EL (cell line): ENCODE data around the gene CCNYL1.
"Not testable (repeated sequence)": the region's sequence is repeated elsewhere in the genome, so short reads cannot be mapped to it uniquely, and the experiment has no call there.

ENCODE experiments used
- DNase-seq: peaks from one replicate; pipeline ENCODE4 v3.0.0-alpha.2; 2016

Gene CCNYL1

GRCh38 chr2:207698301-207698700 is 13.1 kb upstream of the CCNYL1 start:
- DNase-seq: no peak

DNA sequence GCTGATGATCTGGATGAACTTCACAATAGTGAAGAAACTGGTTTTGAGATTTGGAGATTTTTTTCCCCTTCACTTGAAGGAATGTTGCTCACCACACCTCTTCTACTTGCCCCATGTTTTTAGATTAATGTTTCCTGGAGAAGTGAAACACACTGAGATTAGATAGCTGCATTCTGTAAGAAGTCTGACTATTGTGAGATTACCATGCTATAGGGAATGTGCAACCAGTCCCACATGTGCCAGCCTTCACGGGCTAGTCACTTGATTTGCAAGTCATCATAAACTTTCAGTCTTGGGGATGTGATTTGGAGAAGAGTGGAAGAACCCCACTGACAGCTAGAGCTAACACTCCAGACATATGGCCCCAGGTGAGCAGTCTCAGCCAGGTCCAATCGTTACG is 7.4 kb upstream of the CCNYL1 start:
- DNase-seq: no peak

DNA sequence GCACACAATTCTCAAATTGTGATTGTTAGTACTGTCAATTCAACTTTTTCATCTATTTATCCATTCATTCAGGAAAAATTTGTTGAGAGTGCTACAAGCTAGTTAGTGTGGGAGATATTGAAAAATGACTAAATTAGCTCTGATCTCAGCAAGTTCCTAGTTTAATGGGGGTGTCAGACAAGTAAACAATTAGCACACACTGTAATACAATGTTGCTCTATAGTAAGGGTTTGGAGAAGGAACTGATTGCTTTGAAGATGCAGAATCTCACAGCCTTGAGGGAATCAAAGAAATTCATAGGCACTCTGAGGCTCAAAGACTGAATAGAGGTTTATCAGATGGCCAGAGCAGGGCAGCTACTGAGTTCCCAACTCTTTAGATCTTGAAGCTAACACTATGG is 6.8 kb upstream of the CCNYL1 start:
- DNase-seq: no peak

DNA sequence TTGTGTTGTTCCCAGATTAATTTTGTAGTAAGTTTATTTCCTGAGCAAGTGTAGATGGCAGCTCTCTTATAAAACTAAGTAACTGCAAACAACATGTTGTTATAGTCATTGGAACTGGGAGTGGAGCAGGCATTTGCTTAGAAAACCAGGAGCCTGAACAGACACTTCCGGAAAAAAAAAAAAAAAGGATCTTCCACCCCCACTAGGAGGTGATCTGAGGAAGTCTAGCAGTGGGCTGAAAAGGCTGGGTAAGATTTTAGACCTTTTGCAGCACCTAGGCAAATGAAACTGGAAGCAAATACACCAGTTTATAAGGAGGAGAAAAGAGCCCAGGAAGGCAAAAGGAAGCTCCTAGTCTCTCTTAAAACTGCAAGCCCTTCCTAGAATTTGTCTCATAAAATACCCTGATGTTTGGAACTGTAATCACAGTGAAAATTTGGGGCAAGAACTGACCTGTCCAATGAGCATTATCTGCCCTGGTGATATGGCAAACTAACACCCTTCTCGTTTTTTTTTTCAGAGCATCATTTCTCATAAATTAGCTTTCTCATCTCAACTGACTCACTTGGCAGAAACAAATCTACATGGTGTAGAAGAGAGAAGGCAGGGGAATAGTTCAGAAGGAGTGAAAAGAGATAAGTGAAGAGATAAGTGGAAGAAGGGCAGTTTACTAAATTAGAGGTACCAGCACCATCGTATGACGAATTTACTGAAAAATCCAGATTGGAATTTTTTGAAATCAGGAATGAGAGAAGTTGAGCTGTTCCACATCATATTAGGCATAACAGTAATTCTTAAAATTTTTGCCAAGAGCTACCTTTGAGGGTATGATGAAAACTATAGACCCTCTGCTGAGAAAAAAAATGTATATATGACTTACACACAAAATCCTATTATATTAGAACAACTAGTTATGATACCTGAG is 4.2 kb upstream of the CCNYL1 start:
- DNase-seq: no peak

DNA sequence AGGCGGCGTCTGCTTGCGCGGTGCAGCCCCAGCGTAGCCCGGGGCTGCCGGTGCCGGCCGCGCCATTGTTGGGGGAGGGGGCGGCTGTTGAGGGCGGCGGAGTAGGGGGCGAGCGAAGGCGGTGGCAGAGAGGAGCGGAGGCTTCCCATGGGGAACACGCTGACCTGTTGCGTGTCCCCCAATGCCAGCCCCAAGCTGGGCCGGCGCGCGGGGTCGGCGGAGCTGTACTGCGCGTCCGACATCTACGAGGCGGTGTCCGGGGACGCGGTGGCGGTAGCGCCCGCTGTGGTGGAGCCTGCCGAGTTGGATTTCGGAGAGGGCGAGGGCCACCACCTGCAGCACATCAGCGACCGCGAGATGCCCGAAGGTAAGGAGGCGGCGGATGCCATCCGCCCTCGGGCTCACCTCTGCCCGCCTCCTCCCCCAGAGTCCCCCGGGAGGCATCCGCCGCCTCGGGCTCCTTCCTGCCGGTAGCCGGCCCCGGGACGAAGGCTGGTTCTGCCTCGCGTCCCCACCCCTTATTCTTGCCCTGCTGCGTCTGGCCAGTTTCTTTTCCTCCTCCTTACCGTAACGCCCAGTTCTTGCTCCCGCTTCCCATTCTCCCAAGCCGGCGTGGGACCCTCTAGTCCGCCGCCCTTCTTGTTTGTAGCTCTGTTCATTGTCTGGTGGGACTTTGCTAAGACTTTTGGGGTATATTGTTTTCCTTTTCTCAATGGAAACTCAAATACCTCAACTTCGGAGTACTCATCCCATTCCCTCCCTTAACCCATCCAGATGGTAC is 500 bp downstream of the CCNYL1 start:
- DNase-seq: peak; percentile 55

- DNase-seq: no peak
These were observed 4.6 kb downstream of the CCNYL1 start for GRCh38 chr2:207716056-207716455.

DNA sequence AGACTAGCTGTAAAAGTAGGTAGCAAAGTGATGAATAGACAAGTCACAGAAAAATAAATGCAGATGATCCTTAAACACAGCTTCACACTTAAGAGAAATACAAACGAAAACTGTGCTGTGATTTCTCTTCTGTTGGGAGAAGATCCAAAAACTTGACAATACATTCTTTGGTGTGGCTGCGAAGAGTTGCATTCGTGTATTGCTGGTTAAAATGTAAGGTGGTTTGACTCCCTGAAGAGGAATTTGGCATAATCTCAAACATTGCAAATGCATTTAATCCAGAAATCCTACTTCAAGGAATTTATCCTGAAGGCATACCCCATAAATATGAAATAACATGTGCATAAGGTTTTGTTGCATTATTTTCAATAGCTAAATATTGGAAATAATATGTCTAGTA is 7.1 kb downstream of the CCNYL1 start:
- DNase-seq: no peak

DNA sequence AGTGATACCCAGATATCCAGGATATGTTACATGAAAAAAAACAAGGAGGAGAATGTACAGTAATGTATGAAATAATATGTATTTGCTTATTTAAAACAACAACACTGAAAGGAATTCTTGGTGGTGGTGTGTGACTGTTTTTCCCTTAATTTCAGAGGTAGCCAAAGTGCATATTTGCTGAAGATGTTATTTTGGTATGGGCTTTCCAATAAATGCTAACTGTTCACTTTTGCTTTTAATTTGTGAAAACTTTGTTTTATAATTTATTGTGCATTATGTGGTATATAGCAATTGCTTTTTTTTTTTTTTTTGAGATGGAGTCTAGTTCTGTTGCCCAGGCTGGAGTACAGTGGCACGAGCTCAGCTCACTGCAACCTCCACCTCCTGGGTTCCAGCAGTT is 7.6 kb downstream of the CCNYL1 start:
- no peak for DNase-seq

DNA sequence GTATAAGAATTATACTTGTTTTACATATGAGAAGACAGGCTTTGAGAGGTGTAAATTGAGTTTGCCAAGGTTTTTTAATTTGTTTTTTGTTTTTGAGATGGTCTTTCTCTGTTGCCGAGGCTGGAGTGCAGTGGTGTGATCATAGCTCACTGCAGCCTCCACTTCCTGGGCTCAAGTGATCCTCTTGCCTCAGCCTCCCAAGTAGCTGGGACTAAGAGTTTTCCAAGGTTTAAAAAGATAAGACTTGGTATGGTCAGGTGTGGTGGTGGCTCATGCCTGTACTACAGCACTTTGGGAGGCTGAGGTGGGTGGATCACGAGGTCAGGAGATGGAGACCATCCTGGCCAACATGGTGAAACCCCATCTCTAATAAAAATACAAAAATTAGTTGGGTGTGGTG is 8.2 kb downstream of the CCNYL1 start:
- not testable (repeated sequence) for DNase-seq

DNA sequence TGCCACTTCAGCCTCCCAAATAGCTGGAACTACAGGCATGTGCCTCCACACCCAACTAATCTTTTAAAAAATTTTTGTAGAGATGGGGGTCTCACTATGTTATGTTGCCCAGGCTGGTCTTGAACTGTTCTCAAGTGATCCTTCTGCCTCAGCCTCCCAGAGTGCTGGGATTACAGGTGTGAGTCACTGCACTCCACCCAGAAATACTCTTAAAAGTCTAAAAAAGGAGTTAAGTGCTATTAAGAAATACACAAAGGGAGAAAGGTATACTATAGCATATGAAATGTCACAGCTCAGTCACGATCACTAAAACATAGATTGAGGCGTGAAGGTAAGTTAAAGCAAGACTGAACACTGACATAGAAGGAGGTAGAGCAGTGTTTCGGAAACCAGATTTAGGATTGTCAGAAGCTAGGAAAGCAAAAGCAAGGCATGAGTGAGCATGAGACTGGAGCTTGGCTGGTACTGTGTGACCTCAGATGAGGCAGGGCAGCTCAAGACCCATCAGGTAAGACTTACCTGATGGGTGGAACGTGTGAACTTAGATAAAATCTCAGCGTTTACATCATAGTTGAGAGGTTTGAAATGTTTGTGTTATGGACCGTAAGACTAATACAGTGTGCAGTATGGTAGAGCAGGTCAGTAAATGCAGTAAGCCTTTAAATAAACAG is 9.2 kb downstream of the CCNYL1 start:
- DNase-seq: no peak

GRCh38 chr2:207722773-207723424 is 11.5 kb downstream of the CCNYL1 start:
- DNase-seq: no peak

- not testable (repeated sequence) for DNase-seq
These were observed 12.0 kb downstream of the CCNYL1 start for GRCh38 chr2:207723425-207723787.

- no peak for DNase-seq
These were observed 12.7 kb downstream of the CCNYL1 start for GRCh38 chr2:207724113-207724512.

GRCh38 chr2:207725873-207726578 is 14.6 kb downstream of the CCNYL1 start:
- no peak for DNase-seq

DNA sequence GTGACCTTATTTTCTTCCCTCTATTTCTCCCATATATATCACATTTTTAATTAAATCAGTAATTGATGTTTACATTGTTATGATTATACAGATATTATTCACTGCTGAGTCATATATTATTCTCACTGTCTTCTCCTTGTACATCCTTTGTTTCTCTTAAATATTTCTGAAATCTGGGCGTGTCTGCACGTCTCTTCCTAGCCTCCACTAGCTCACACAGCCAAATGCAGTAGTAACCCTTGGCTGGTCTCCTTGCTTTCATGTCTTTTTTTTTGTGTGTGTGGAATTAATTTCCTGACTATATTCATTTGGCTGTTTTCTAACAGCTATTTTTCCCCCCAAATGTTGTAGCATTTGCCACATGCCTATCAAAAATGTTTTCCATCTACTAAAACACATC is 15.8 kb downstream of the CCNYL1 start:
- DNase-seq: peak; percentile 39

- DNase-seq: no peak
These were observed 18.1 kb downstream of the CCNYL1 start for GRCh38 chr2:207729465-207729998.

DNA sequence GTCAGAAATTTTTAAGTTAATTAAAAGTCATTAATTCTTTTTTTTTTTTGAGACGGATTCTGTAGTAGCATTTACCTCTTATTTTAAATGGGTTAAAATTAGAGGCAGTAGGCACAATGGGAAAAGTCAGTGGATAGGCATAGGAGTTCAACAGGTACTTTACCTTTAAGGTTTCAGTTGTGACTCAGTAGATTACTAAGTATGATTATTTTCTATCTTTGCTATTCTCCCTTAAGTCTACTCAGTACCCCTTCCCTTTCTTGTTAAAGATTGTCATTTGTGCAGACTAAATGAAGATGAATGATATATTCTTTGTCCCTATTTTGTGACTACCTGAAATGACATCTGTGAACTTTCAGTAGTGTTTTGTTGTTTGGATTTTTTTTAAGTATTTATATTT is 19.7 kb downstream of the CCNYL1 start:
- no peak for DNase-seq

- no peak for DNase-seq
These were observed 22.3 kb downstream of the CCNYL1 start for GRCh38 chr2:207733597-207734240.

DNA sequence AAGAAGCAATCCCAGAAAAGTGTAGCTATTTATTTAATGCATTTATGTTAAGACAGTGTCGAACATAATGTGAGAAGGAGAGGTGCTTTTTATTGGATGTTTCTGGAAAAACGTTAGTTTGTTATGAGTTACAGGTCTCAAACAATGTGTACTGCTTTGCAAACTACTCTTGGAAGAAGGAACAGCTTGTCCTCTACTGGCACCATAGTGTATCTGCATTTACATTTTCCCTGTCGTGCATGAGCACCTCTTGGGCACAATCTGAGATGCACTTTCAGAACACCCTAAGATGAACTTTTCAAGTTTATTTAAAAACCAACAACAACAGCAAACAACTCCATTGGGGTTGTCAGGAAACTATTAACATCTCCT is 22.8 kb downstream of the CCNYL1 start:
- peak; percentile 10 for DNase-seq

DNA sequence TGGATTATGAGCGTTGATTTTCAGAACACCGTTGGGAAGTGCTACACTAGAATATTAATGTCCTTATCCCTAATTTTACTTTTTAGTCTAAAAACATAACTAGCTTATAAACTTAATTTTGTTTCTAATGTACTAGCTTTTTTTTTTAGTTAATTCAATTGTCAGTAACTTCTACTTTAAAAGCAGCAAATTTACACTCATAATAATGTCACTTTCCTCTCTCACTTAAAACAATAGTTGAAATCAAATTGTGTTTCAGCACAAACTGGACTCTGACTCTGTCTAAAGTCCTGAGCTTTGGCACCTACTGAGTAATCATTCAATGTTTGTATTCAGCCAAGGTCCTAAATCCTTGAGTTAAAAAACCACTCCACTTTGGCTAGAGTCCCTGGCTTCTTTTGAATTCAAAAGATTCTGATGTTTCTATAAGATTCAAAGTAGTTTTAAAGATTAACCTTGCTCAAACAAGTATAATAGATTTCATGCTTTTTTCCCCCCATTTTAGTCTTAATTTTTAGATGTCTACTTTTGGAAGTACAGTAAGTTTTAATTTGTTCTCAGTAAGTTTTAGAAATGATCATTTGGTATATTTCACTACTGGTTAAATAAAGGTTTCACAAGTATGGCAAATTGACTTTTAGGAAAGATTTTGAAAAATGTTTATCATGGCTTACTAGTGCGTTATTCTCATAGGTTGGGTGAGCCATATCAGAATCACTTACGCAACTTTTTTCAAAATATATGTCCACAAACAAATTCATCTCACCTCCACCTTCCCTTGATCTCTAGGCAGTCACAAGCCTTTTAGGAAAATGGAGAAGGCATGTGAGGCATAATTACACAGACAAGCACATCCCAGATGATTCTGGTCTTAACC is 23.4 kb downstream of the CCNYL1 start:
- DNase-seq: no peak

- not testable (repeated sequence) for DNase-seq
These were observed 24.0 kb downstream of the CCNYL1 start for GRCh38 chr2:207735513-207735859.
